PC-9 (cell line): ENCODE measurements around the gene RFX4. TPM values are rescaled to one million over a fixed set of nuclear protein-coding genes. Genes with fewer than 3 reads are reported as not detected.

Experiments
- BruUV-seq: library from RNA; stranded (reverse); fragments of 400-500 nt; replicated peaks from 2 replicates; lab custom pipeline; 2021; lab: Mats Ljungman, UMichigan
- CTCF ChIA-PET: fragments of 300-600 bp; sonication (Branson Sonifier 250); formaldehyde crosslinking; loops from one replicate; lab custom pipeline; 2022; ENCODE audit warnings: antibody characterized with exemption; lab: Charles Lee
- POLR2A ChIA-PET: fragments of 300-600 bp; sonication (Branson Sonifier 250); formaldehyde crosslinking; loops from one replicate; lab custom pipeline; 2022; ENCODE audit warnings: antibody characterized with exemption; ENCODE audit not compliant: unreplicated experiment; lab: Charles Lee
- DNase-seq, 2 experiments: peaks; one replicate each; pipeline versions ENCODE4 v3.0.0 to v3.0.0-alpha.2; 2015 to 2022; ENCODE audit warnings: mixed read lengths in 1 of 2
- H2AFZ ChIP-seq: fragments of 200-600 bp; sonication (generic); 2 replicates; pipeline ENCODE4 v1.8.1; 2017; ENCODE audit warnings: antibody characterized with exemption
- H3F3A ChIP-seq: fragments of 200-600 bp; sonication (generic); 2 replicates; pipeline ENCODE4 v1.8.1; 2017; ENCODE audit warnings: antibody characterized with exemption, mild to moderate bottlenecking, low read depth; ENCODE audit not compliant: insufficient read depth
- H3K27ac ChIP-seq: fragments of 200-600 bp; sonication (generic); 2 replicates; pipeline ENCODE4 v1.6.1; 2016; ENCODE audit warnings: mixed run types
- H3K27me3 ChIP-seq: fragments of 200-600 bp; sonication (generic); 2 replicates; pipeline ENCODE4 v1.6.1; 2016; ENCODE audit warnings: low read depth, mixed run types; ENCODE audit not compliant: insufficient read depth
- H3K36me3 ChIP-seq: fragments of 200-600 bp; sonication (generic); 2 replicates; pipeline ENCODE4 v1.6.1; 2016; ENCODE audit warnings: low read depth, mixed run types
- H3K4me1 ChIP-seq: fragments of 200-600 bp; sonication (generic); replicated peaks from 2 replicates; pipeline ENCODE4 v1.6.1; 2016; ENCODE audit warnings: mixed run types; ENCODE audit not compliant: insufficient read depth
- H3K4me2 ChIP-seq: fragments of 200-600 bp; sonication (generic); 2 replicates; pipeline ENCODE4 v1.6.1; 2017; ENCODE audit warnings: mixed run types
- H3K4me3 ChIP-seq: fragments of 200-600 bp; sonication (generic); 2 replicates; pipeline ENCODE4 v1.6.1; 2016; ENCODE audit warnings: mixed run types
- H3K79me2 ChIP-seq: fragments of 200-600 bp; sonication (generic); 2 replicates; pipeline ENCODE4 v1.6.1; 2017; ENCODE audit warnings: low read depth, mixed run types
- H3K9me2 ChIP-seq: fragments of 200-600 bp; sonication (generic); 2 replicates; pipeline ENCODE4 v1.8.1; 2017; ENCODE audit warnings: mild to moderate bottlenecking; ENCODE audit not compliant: insufficient read depth
- H3K9me3 ChIP-seq: fragments of 200-600 bp; sonication (generic); 2 replicates; pipeline ENCODE4 v1.8.1; 2016; ENCODE audit warnings: low read depth; ENCODE audit not compliant: insufficient read depth
- H4K20me1 ChIP-seq: fragments of 200-600 bp; sonication (generic); 2 replicates; pipeline ENCODE4 v1.8.1; 2017; ENCODE audit not compliant: insufficient read depth
- EZH2 ChIP-seq: fragments of 200-600 bp; sonication (generic); IDR thresholded peaks from 2 replicates; pipeline ENCODE4 v1.8.0; 2017; ENCODE audit warnings: antibody characterized with exemption, low read depth
- intact Hi-C: fragments of 100-400 bp; cut with micrococcal nuclease; formaldehyde crosslinking; loops from one replicate; pipeline ENCODE4 v1.10.0; 2022; ENCODE audit not compliant: unreplicated experiment
- total RNA-seq: library from RNA; stranded (reverse); gene quantifications from 2 replicates; pipeline ENCODE4 v1.2.3, GENCODE V29; 2021
- TF ChIP-seq, protein P1 (sequence below): fragments of 200-600 bp; sonication (generic); conservative IDR thresholded peaks from 2 replicates; pipeline ENCODE4 v1.6.1; 2017; ENCODE audit warnings: mixed run types, antibody characterized with exemption, mild to moderate bottlenecking, moderate library complexity

Gene RFX4
- total RNA-seq, 1 experiment from 2014 or later = not detected

DNA sequence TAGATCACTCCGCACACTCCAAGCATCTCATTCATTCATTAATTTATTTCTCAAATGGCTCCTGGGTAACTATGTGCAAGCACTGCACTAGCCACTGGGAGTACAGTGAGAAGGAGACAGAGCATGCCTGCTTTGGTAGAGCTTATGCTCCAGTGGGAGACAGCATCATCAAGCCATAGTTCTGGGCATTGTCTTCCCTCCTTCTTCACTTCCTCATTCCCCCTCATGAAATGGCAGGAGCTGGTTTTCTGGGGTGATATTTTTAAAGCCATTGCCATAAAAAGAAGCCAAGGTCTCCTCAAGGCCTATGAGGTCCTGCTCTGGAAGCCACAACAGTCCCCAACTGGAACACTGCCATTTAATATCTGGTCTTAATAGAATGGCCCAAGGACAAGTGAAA, 171.5 kb downstream of the RFX4 start:
- Histone ChIP-seq H4K20me1 (no peaks in the 10 kb centered on the region), H3K9me3 (no peaks in the 10 kb centered on the region), H3K9me2 (no peaks in the 10 kb centered on the region), H3K4me1 (no peaks in the 10 kb centered on the region), H3F3A (no peaks in the 10 kb centered on the region), H3K4me3 (no peak overlapping the region), H2AFZ (no peak overlapping the region), H3K27ac (no peak overlapping the region), H3K79me2 (no peaks in the 10 kb centered on the region), H3K4me2 (no peak overlapping the region), H3K36me3 (no peaks in the 10 kb centered on the region), H3K27me3 (no peaks in the 10 kb centered on the region)
- BruUV-seq = no TSS peak
- no peak for TF ChIP-seq EZH2
- TF ChIP-seq, protein P1, sequence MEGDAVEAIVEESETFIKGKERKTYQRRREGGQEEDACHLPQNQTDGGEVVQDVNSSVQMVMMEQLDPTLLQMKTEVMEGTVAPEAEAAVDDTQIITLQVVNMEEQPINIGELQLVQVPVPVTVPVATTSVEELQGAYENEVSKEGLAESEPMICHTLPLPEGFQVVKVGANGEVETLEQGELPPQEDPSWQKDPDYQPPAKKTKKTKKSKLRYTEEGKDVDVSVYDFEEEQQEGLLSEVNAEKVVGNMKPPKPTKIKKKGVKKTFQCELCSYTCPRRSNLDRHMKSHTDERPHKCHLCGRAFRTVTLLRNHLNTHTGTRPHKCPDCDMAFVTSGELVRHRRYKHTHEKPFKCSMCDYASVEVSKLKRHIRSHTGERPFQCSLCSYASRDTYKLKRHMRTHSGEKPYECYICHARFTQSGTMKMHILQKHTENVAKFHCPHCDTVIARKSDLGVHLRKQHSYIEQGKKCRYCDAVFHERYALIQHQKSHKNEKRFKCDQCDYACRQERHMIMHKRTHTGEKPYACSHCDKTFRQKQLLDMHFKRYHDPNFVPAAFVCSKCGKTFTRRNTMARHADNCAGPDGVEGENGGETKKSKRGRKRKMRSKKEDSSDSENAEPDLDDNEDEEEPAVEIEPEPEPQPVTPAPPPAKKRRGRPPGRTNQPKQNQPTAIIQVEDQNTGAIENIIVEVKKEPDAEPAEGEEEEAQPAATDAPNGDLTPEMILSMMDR = no peak
- DNase-seq = no peak
- ChIA-PET CTCF (no interaction called here), POLR2A (no interaction called here)
- intact Hi-C loops = no loop called here

DNA sequence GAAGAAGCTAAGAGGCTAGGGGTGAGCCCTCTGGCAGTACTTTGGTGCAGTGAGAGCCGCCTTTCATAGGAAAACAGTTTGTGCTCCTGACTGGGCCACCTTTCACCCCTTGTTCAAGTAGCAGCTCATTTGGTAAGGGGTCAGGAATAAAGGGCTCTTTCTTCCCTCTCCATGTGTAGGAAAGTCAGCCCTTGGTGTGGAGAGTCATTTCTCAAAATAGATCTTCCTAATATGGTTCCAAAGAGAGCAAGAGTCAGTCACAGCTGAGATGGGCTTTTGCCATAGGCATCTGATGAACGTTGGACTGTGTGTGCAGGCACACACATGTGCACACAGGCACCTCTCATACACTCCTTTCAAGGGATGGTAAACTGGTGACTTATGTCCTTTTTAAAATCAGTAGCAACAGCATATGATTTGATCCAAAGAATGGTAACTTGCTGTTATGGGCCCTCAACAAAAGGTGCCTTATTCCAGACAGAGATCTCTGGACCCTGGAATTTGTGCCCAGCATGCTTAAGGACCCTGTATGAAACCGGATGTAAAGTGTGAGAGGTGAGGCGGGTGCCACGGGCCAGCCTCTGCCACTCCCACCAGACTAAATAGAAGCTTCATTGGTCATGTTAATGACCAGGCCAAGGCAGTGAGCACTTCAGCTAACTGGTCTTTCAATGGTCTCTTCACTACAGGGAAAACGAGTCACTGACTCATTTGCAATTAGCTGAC, 175.0 kb downstream of the RFX4 start:
- Histone ChIP-seq H2AFZ (no peak overlapping the region), H3K4me2 (no peak overlapping the region), H3K4me1 (no peaks in the 10 kb centered on the region), H3K36me3 (no peaks in the 10 kb centered on the region), H3F3A (no peaks in the 10 kb centered on the region), H3K4me3 (no peak overlapping the region), H3K27ac (no peak overlapping the region), H3K9me2 (no peaks in the 10 kb centered on the region), H3K9me3 (no peaks in the 10 kb centered on the region), H3K79me2 (no peaks in the 10 kb centered on the region), H4K20me1 (no peaks in the 10 kb centered on the region), H3K27me3 (no peaks in the 10 kb centered on the region)
- ChIA-PET POLR2A (no interaction called here), CTCF (no interaction called here)
- BruUV-seq = no TSS peak
- TF ChIP-seq, protein P1 = no peak
- TF ChIP-seq EZH2 = no peak
- intact Hi-C loops = no loop called here
- no peak for DNase-seq

DNA sequence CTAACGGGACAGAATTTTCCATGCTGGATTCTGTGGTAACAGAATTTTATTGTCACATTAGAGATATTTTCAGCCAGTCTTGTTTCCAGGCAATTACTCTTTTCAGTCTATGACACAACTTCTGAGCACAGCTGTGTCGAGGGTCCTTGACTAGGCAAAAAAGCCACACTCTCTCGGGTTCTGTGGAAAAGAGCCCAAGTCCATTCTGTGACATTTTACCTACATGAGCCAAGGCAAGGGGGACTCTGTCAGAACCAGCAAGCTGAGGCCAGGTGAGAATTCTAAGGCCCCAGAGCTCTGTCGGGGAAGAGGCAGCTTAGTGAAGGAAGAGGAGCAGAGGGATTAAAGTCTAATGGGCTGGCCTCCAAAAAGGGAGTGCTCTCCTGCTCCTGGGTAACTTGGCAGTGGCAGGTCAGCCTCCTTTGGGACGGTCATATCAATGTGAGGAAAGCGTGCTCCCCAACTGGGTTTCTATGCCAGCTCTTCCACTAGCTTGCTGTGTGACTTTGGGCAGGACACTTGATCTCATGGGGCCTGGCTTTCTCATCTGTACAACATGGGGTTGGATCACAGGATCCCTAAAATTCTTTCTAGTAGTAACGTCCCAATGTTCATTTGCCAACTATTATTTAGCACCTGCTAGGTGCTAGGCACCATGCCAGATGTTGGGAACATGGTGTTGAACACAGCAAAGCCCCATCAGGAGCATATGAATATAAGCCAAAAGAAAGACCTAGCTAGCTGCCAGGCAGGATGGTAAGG, 175.7 kb downstream of the RFX4 start:
- TF ChIP-seq, protein P1 = no peak
- TF ChIP-seq EZH2 = no peak
- no peak overlapping the region for H3K27ac ChIP-seq
- H3K4me1 ChIP-seq = no peaks in the 10 kb centered on the region
- ChIA-PET CTCF (no interaction called here), POLR2A (no interaction called here)
- H3K9me2 ChIP-seq = no peaks in the 10 kb centered on the region
- intact Hi-C loops = no loop called here
- no peaks in the 10 kb centered on the region for H3K27me3 ChIP-seq
- DNase-seq = no peak
- no peak overlapping the region for H3K4me2 ChIP-seq
- no peaks in the 10 kb centered on the region for H3K9me3 ChIP-seq
- no peaks in the 10 kb centered on the region for H3F3A ChIP-seq
- no peak overlapping the region for H3K4me3 ChIP-seq
- no peaks in the 10 kb centered on the region for H4K20me1 ChIP-seq
- H3K36me3 ChIP-seq = no peaks in the 10 kb centered on the region
- no peak overlapping the region for H2AFZ ChIP-seq
- no peaks in the 10 kb centered on the region for H3K79me2 ChIP-seq
- BruUV-seq = no TSS peak
